ENCODE measurements around the gene PLCB3.

The PLCB3 gene

DNA sequence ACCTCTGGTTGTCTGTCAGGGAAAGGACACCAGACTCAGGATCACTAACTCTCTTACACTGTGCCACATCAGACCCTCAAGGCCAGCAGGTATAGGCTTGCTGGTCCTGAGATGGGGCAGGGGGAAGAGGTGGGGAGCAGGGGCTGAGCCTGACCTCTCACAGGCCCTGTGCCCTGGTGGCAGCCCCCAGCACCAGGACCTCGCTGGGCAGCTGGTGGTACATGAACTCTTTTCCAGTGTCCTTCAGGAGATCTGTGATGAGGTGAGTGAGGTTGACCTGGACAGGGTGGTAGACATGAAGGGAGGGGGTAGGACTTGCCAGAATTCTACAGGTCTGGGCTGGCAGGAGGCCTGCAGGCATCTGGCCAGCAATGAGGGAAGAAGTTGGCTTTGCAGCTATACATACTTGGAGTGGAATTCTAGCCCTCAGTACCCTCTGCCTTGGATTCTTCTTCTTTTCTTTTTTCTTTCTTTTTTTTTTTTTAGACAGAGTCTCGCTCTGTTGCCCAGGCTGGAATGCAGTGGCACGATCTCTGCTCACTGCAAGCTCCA, 23.8 kb upstream of the PLCB3 start:
- TF ChIP-seq CTCF (IDR thresholded peaks at IDR 0.05; ENCODE audit: extremely low read depth, missing control alignments): no peak
- DNase-seq (ENCODE audit: low spot score): no peak

DNA sequence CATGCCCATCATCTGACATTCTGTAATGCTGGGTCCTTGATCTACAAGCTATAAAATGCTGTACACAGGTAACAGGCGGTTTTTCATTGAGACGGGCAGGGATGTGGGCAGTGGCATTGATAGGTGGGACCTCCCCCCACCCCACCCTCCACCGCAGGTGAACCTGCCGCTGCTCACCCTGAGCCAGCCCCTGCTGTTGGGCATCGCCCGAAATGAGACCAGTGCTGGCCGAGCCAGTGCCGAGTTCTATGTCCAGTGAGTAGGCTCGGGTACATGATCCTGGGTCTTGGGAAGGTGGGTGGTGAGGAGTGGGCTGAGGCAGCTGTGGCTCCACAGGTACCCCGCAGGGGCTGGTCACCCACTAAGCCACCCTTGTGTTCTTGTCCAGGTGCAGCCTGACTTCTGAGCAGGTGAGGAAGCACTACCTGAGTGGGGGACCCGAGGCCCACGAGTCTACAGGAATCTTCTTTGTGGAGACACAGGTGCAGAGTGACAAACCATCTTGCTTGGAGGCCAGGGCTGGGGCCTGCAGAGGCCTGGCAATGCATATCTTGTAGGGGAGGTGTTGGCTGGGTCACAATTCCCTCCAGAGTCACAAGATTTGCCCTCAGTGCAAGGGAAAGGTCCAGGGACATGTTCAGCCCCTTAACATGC, 22.1 kb upstream of the PLCB3 start:
- no peak for DNase-seq (ENCODE audit: low spot score)
- no peak for TF ChIP-seq CTCF (IDR thresholded peaks at IDR 0.05; ENCODE audit: extremely low read depth, missing control alignments)

GRCh38 chr11:64229744-64230170, 21.6 kb upstream of the PLCB3 start:
- no peak for TF ChIP-seq CTCF (IDR thresholded peaks at IDR 0.05; ENCODE audit: extremely low read depth, missing control alignments)
- no peak for DNase-seq (ENCODE audit: low spot score)

GRCh38 chr11:64230171-64230984, 21.0 kb upstream of the PLCB3 start, which contains the start of gene DNAJC4:
Gene DNAJC4 (plus strand): TSS chr11:64230548. CDS start chr11:64230855, 307 bp downstream.
- DNase-seq (ENCODE audit: low spot score): peak; percentile 93
- TF ChIP-seq CTCF (IDR thresholded peaks at IDR 0.05; ENCODE audit: extremely low read depth, missing control alignments): no peak

DNA sequence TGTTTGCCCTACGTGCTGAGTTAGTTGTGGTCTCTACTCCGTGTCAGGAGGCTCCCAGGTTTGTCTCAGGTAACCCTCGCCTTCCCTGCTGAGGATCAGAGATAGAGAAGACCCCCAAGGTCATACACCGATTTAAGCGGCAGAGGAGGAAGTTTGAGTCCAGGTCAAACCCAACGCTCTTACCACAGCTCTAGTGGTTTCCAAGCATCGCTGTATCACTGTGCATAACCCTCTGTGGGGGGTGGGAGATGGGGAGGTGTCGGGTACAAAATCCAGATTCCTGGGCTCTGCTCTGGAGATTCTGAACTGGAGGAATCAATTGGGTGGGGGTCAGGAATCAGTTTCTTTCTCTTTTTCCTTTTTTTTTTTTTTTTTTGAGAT, 20.4 kb upstream of the PLCB3 start:
- no peak for TF ChIP-seq CTCF (IDR thresholded peaks at IDR 0.05; ENCODE audit: extremely low read depth, missing control alignments)
- DNase-seq (ENCODE audit: low spot score): no peak

- TF ChIP-seq CTCF (IDR thresholded peaks at IDR 0.05; ENCODE audit: extremely low read depth, missing control alignments): no peak
- DNase-seq (ENCODE audit: low spot score): no peak
These were observed 19.8 kb upstream of the PLCB3 start for GRCh38 chr11:64231546-64231945.

Measured in GM20000 (cell line).